GM12872 (cell line): Measurements from ENCODE around the gene TREM1.

Experiments used
- TF ChIP-seq, protein P1 (sequence below): IDR thresholded peaks from 3 replicates; pipeline ENCODE4 v1.5.1; 2011; ENCODE audit warnings: low read depth, mild to moderate bottlenecking, low read length, moderate library complexity; ENCODE audit not compliant: insufficient read depth

TREM1 gene

GRCh38 chr6:41228096-41228495, 58.4 kb downstream of the TREM1 start, which contains the start of gene TREML4:
TREML4 (plus strand) TSS chr6:41228349; CDS start chr6:41228428, 79 bp downstream.
- TF ChIP-seq, protein P1, sequence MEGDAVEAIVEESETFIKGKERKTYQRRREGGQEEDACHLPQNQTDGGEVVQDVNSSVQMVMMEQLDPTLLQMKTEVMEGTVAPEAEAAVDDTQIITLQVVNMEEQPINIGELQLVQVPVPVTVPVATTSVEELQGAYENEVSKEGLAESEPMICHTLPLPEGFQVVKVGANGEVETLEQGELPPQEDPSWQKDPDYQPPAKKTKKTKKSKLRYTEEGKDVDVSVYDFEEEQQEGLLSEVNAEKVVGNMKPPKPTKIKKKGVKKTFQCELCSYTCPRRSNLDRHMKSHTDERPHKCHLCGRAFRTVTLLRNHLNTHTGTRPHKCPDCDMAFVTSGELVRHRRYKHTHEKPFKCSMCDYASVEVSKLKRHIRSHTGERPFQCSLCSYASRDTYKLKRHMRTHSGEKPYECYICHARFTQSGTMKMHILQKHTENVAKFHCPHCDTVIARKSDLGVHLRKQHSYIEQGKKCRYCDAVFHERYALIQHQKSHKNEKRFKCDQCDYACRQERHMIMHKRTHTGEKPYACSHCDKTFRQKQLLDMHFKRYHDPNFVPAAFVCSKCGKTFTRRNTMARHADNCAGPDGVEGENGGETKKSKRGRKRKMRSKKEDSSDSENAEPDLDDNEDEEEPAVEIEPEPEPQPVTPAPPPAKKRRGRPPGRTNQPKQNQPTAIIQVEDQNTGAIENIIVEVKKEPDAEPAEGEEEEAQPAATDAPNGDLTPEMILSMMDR, result no peak

DNA sequence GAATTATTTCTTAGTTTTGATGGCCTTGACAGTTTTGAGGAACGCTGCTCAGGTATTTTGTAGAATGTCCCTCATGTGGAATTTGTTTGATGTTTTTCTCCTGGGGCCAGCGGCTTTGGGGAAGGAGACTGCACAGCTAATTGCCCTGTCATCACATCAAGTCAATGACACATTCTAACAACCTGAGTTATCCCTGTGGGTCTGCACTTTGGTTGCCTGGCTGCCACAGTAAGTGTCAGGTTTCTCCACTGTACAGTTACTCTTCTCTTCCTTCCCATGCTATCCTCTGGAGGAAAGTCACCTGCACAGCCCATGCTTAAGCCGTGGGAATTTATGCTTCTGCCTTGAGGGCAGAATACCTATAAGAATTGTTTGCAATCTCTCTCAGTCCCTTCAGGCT, 59.7 kb downstream of the TREM1 start:
- TF ChIP-seq, protein P1, result no peak

- TF ChIP-seq, protein P1, result no peak
Measured at GRCh38 chr6:41224800-41225199, 61.7 kb downstream of the TREM1 start.
